Gastroesophageal sphincter (tissue), 3 donors: ENCODE measurements around the gene DHRS7.

Experiments
- POLR2A ChIP-seq, 2 donors: fragments of 450-650 bp; IDR thresholded peaks; one replicate each; pipeline ENCODE4 v1.6.1; 2017; ENCODE audit warnings: antibody characterized with exemption in 2 of 2, mild to moderate bottlenecking in 2 of 2, moderate library complexity in 1 of 2
- TF ChIP-seq, protein P1 (sequence below), 4 experiments: fragments of 200-600 bp in 2 of 4; fragments of 450-650 bp in 2 of 4; sonication (generic) in 1 of 4; IDR thresholded peaks; one replicate each; pipeline ENCODE4 v1.5.1; 2017 to 2019; ENCODE audit warnings: antibody characterized with exemption in 4 of 4, mild to moderate bottlenecking in 2 of 4, moderate library complexity in 2 of 4

DNA sequence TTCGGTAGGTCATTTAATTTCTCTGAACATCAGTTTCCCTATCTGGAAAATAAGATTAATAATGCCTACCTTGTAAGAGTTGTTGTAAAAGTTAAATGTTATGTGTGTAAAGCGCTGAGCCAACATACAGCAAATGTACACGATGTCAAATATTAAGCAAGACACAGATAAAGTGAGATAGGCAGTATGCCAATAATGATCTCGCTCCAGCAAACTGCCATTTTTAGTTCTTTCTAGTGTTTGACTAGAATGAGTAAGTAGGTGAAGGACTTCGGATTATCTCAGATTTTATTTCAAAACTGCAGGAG, 840 bp downstream of the DHRS7 start:
- TF ChIP-seq, protein P1, sequence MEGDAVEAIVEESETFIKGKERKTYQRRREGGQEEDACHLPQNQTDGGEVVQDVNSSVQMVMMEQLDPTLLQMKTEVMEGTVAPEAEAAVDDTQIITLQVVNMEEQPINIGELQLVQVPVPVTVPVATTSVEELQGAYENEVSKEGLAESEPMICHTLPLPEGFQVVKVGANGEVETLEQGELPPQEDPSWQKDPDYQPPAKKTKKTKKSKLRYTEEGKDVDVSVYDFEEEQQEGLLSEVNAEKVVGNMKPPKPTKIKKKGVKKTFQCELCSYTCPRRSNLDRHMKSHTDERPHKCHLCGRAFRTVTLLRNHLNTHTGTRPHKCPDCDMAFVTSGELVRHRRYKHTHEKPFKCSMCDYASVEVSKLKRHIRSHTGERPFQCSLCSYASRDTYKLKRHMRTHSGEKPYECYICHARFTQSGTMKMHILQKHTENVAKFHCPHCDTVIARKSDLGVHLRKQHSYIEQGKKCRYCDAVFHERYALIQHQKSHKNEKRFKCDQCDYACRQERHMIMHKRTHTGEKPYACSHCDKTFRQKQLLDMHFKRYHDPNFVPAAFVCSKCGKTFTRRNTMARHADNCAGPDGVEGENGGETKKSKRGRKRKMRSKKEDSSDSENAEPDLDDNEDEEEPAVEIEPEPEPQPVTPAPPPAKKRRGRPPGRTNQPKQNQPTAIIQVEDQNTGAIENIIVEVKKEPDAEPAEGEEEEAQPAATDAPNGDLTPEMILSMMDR (IDR thresholded peaks at IDR 0.05), result no peak
- no peak for TF ChIP-seq POLR2A (IDR thresholded peaks at IDR 0.05)
